Stomach (tissue), 4 donors: Measurements from ENCODE around the gene JAGN1.

Source experiments
- CTCF ChIP-seq, 7 experiments: fragments of 450-650 bp in 4 of 7; fragments of 200-600 bp in 3 of 7; sonication (generic) in 3 of 7; IDR thresholded peaks; one replicate each; pipeline ENCODE4 v1.5.1; 2016 to 2019; ENCODE audit warnings: antibody characterized with exemption in 7 of 7, control low read depth in 2 of 7, mild to moderate bottlenecking in 1 of 7
- POLR2A ChIP-seq, 4 donors: fragments of 450-650 bp; IDR thresholded peaks; one replicate each; pipeline ENCODE4 v1.6.1; 2016; ENCODE audit warnings: antibody characterized with exemption in 4 of 4, control low read depth in 2 of 4, mild to moderate bottlenecking in 1 of 4, moderate library complexity in 1 of 4
- POLR2AphosphoS5 ChIP-seq, 3 donors: sonication (generic); formaldehyde crosslinking; IDR thresholded peaks; one replicate each; pipeline ENCODE4 v1.6.1; 2016; ENCODE audit warnings: antibody characterized with exemption in 3 of 3

GRCh38 chr3:9942934-9943690, 52.7 kb downstream of the JAGN1 start:
- no peak for TF ChIP-seq POLR2A (IDR thresholded peaks at IDR 0.05)
- TF ChIP-seq CTCF (IDR thresholded peaks at IDR 0.05), result no peak
- no peak for TF ChIP-seq POLR2AphosphoS5 (IDR thresholded peaks at IDR 0.05)
